ENCODE measurements around the gene ARRB1.

Gene ARRB1

GRCh38 chr11:75270896-75271418 lies 80.5 kb downstream of the ARRB1 start:
- H3K4me2 ChIP-seq (ENCODE audit: low read length): no peak overlapping the region
- H3K4me1 ChIP-seq (ENCODE audit: low read length): peaks cover 8% of the 10 kb centered on the region
- no peaks in the 10 kb centered on the region for H3K36me3 ChIP-seq (replicated peaks; ENCODE audit: low read depth, low read length)
- no peaks in the 10 kb centered on the region for H3K79me2 ChIP-seq (ENCODE audit: low read length)
- no peak overlapping the region for H3K4me3 ChIP-seq (ENCODE audit: low read length)
- H3K27me3 ChIP-seq (ENCODE audit: low read depth, low read length): 0 out of 2 replicates have a peak, but pooled peaks cover 11% of the 10 kb centered on the region
- H4K20me1 ChIP-seq (ENCODE audit: insufficient read depth, low read length): no peaks in the 10 kb centered on the region
- H3K9ac ChIP-seq (ENCODE audit: low read length): no peak overlapping the region
- H2AFZ ChIP-seq (ENCODE audit: low read depth, low read length): no peak overlapping the region
- H3K27ac ChIP-seq (ENCODE audit: low read length): no peak overlapping the region
- no peaks in the 10 kb centered on the region for H3K9me3 ChIP-seq (ENCODE audit: insufficient read depth, low read length)
- TF ChIP-seq EZH2phosphoT487 (IDR thresholded peaks at IDR 0.05; ENCODE audit: low read depth): no peak
- peak; percentile 85 for TF ChIP-seq CTCF (IDR thresholded peaks at IDR 0.05; ENCODE audit: low read depth, low read length)

GRCh38 chr11:75269896-75270295 lies 81.6 kb downstream of the ARRB1 start:
- Histone ChIP-seq H3K27me3 (ENCODE audit: low read depth, low read length) (0 out of 2 replicates have a peak, but pooled peaks cover 11% of the 10 kb centered on the region), H3K9me3 (ENCODE audit: insufficient read depth, low read length) (no peaks in the 10 kb centered on the region), H3K4me1 (ENCODE audit: low read length) (peaks cover 14% of the 10 kb centered on the region), H2AFZ (ENCODE audit: low read depth, low read length) (no peak overlapping the region), H3K4me2 (ENCODE audit: low read length) (no peak overlapping the region), H4K20me1 (ENCODE audit: insufficient read depth, low read length) (no peaks in the 10 kb centered on the region), H3K27ac (ENCODE audit: low read length) (no peak overlapping the region), H3K4me3 (ENCODE audit: low read length) (no peak overlapping the region), H3K79me2 (ENCODE audit: low read length) (no peaks in the 10 kb centered on the region), H3K9ac (ENCODE audit: low read length) (no peak overlapping the region), H3K36me3 (replicated peaks; ENCODE audit: low read depth, low read length) (no peaks in the 10 kb centered on the region)
- no peak for TF ChIP-seq CTCF (IDR thresholded peaks at IDR 0.05; ENCODE audit: low read depth, low read length)
- no peak for TF ChIP-seq EZH2phosphoT487 (IDR thresholded peaks at IDR 0.05; ENCODE audit: low read depth)

GRCh38 chr11:75269367-75269660 lies 82.1 kb downstream of the ARRB1 start:
- Histone ChIP-seq H4K20me1 (ENCODE audit: insufficient read depth, low read length) (no peaks in the 10 kb centered on the region), H3K27ac (ENCODE audit: low read length) (no peak overlapping the region), H3K4me2 (ENCODE audit: low read length) (no peak overlapping the region), H3K79me2 (ENCODE audit: low read length) (no peaks in the 10 kb centered on the region), H3K9me3 (ENCODE audit: insufficient read depth, low read length) (no peaks in the 10 kb centered on the region), H3K4me3 (ENCODE audit: low read length) (no peak overlapping the region), H3K9ac (ENCODE audit: low read length) (no peak overlapping the region), H3K27me3 (ENCODE audit: low read depth, low read length) (0 out of 2 replicates have a peak, but pooled peaks cover 11% of the 10 kb centered on the region), H3K4me1 (ENCODE audit: low read length) (peaks cover 14% of the 10 kb centered on the region), H3K36me3 (replicated peaks; ENCODE audit: low read depth, low read length) (no peaks in the 10 kb centered on the region), H2AFZ (ENCODE audit: low read depth, low read length) (no peak overlapping the region)
- TF ChIP-seq CTCF (IDR thresholded peaks at IDR 0.05; ENCODE audit: low read depth, low read length): no peak
- no peak for TF ChIP-seq EZH2phosphoT487 (IDR thresholded peaks at IDR 0.05; ENCODE audit: low read depth)

- no peaks in the 10 kb centered on the region for H3K36me3 ChIP-seq (replicated peaks; ENCODE audit: low read depth, low read length)
- no peak overlapping the region for H3K9ac ChIP-seq (ENCODE audit: low read length)
- no peak for TF ChIP-seq CTCF (IDR thresholded peaks at IDR 0.05; ENCODE audit: low read depth, low read length)
- TF ChIP-seq EZH2phosphoT487 (IDR thresholded peaks at IDR 0.05; ENCODE audit: low read depth): no peak
These were observed 82.7 kb downstream of the ARRB1 start for GRCh38 chr11:75268626-75269366.

More at GRCh38 chr11:75268626-75269366, 82.7 kb downstream of the ARRB1 start:
- Histone ChIP-seq H3K27me3 (ENCODE audit: low read depth, low read length) (0 out of 2 replicates have a peak, but pooled peaks cover 11% of the 10 kb centered on the region), H4K20me1 (ENCODE audit: insufficient read depth, low read length) (no peaks in the 10 kb centered on the region), H3K79me2 (ENCODE audit: low read length) (no peaks in the 10 kb centered on the region), H2AFZ (ENCODE audit: low read depth, low read length) (no peak overlapping the region), H3K4me2 (ENCODE audit: low read length) (no peak overlapping the region), H3K27ac (ENCODE audit: low read length) (no peak overlapping the region), H3K4me1 (ENCODE audit: low read length) (peaks cover 14% of the 10 kb centered on the region), H3K4me3 (ENCODE audit: low read length) (no peak overlapping the region), H3K9me3 (ENCODE audit: insufficient read depth, low read length) (no peaks in the 10 kb centered on the region)

All from OCI-LY3 (cell line).